ENCODE results near the gene GNAS. TPM values are rescaled to one million over a fixed set of nuclear protein-coding genes. Genes with fewer than 3 reads are reported as not detected.

The GNAS gene
- total RNA-seq, 2 experiments from 2014 or later, result 1,245 to 1,317 TPM

DNA sequence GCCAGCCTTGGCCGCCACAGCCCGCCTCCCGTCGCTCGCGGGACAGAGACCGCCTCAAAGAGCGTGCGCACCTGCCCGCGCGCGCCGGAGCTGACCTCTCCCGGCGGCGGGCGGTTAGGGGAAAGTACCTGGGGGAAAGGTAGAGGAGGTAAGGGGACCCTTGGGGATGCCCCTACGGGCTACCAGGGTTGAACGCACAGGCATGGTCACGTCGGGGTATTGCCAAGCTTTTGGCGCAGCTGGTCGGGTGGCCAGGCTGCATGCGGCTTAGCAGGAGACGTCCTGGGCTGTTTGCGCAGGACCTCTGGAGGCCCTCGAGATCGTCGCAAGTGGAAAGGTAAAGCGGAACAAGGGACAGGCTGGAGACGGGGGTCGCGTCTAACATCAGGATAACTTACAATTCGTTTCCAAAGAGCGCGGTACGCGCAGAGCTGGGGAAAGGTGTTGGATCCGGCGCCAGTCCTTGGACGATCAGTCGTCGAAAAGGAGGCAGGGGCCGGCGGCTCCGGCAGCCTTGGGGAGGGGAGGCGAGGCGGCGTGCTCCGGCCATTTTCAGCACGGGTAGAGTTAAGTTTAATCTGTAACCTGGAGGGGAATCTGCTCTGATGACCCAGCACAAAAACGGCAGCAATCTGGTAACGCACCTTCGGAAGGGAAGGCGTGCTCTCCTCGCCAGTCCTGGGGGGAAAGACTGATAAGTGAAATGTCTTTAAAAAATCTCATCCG, 10.8 kb upstream of the GNAS start:
- H3K27me3 ChIP-seq (ENCODE audit: control insufficient read depth in 1 of 2, insufficient read depth in 2 of 2, low read length in 2 of 2), result peaks cover 19 to 28% of the 10 kb centered on the region in 2 experiments

DNA sequence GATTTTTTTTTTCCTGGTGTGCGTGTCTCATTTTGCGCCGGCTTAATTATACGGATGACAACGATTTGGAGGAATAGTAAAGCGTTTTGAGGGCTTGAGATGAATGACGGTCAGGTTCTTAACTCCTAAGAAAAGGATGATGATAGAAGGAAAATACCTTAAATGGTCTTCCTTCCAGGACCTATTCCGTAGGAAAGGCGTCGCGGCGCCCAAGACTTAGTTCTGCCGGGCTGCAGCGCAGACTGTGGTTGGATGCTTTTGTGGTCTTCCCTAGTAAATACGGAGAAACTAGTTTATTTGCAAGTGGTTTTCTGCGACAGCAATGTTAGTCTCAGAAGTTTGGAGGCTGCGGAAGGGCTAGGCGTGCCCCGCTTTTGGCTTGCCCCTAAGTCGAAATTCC, 10.2 kb upstream of the GNAS start:
- TF ChIP-seq, protein P1, sequence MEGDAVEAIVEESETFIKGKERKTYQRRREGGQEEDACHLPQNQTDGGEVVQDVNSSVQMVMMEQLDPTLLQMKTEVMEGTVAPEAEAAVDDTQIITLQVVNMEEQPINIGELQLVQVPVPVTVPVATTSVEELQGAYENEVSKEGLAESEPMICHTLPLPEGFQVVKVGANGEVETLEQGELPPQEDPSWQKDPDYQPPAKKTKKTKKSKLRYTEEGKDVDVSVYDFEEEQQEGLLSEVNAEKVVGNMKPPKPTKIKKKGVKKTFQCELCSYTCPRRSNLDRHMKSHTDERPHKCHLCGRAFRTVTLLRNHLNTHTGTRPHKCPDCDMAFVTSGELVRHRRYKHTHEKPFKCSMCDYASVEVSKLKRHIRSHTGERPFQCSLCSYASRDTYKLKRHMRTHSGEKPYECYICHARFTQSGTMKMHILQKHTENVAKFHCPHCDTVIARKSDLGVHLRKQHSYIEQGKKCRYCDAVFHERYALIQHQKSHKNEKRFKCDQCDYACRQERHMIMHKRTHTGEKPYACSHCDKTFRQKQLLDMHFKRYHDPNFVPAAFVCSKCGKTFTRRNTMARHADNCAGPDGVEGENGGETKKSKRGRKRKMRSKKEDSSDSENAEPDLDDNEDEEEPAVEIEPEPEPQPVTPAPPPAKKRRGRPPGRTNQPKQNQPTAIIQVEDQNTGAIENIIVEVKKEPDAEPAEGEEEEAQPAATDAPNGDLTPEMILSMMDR (IDR thresholded peaks at IDR 0.05), result no peak

More for the DNA sequence above, 10.8 kb upstream of the GNAS start:
- DNase-seq, result no peak
- H3K27ac ChIP-seq (ENCODE audit: low read depth in 1 of 2, low read length in 2 of 2), result no peak overlapping the region
- peaks cover 0 to 26% of the 10 kb centered on the region in 2 experiments for H3K9me3 ChIP-seq (ENCODE audit: control insufficient read depth in 1 of 2, insufficient read depth in 1 of 2, low read length in 2 of 2)
- H3K36me3 ChIP-seq (ENCODE audit: insufficient read depth, low read length), result no peaks in the 10 kb centered on the region
- no peak for ATAC-seq (ENCODE audit: poor library complexity)
- H3K4me1 ChIP-seq (ENCODE audit: insufficient read depth, low read length), result peaks cover 11% of the 10 kb centered on the region
- H3K36me3 Mint-ChIP-seq (ENCODE audit: low read depth), result no peaks in the 10 kb centered on the region
- H3K4me3 Mint-ChIP-seq, result no peak overlapping the region
- intact Hi-C loops (cut with DNase I, micrococcal nuclease), result no loop called here
- POLR2A ChIA-PET, result no interaction called here
- peaks cover 5% of the 10 kb centered on the region for H3K4me1 Mint-ChIP-seq (ENCODE audit: low read depth)
- H3K9me3 Mint-ChIP-seq, result no peaks in the 10 kb centered on the region
- no peak overlapping the region for H3K4me3 ChIP-seq (ENCODE audit: low read length)
- H3K27me3 Mint-ChIP-seq, result peaks cover 70% of the 10 kb centered on the region
- TF ChIP-seq, protein P1 (IDR thresholded peaks at IDR 0.05), result no peak
- H3K27ac Mint-ChIP-seq, result no peak overlapping the region
- CTCF ChIA-PET, result no interaction called here

DNA sequence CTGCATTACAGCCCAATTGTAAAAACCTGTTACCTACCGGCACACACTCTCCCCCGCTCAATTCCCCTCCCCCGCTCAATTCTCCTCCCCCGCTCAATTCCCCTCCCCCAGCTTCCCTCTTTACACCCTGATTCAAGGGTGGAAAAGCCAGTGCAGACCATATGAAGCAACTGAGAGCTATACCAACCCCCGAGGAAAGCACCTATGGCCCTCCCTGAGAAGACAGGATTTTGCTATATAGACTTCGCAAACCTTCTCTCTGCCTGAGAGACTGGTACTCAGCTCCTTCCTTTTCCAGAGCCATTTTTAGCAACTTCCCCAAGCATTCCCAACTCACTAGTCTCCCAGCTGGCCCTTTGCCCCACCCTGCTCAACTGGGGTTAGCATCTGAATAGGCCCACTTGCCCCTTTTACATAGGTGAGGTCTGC, 9.4 kb upstream of the GNAS start:
- TF ChIP-seq, protein P1 (IDR thresholded peaks at IDR 0.05), result no peak
- CTCF ChIA-PET, result no interaction called here

More for the DNA sequence above, 10.2 kb upstream of the GNAS start:
- CTCF ChIA-PET, result no interaction called here
- H3K4me1 ChIP-seq (ENCODE audit: insufficient read depth, low read length), result peaks cover 11% of the 10 kb centered on the region
- no peaks in the 10 kb centered on the region for H3K36me3 ChIP-seq (ENCODE audit: insufficient read depth, low read length)
- Mint-ChIP-seq H3K4me1 (ENCODE audit: low read depth) (peaks cover 5% of the 10 kb centered on the region), H3K4me3 (no peak overlapping the region), H3K27ac (no peak overlapping the region), H3K36me3 (ENCODE audit: low read depth) (no peaks in the 10 kb centered on the region), H3K27me3 (peaks cover 75% of the 10 kb centered on the region), H3K9me3 (no peaks in the 10 kb centered on the region)
- intact Hi-C loops (cut with DNase I, micrococcal nuclease), result no loop called here
- no peak for DNase-seq
- ATAC-seq (ENCODE audit: poor library complexity), result no peak
- H3K27me3 ChIP-seq (ENCODE audit: control insufficient read depth in 1 of 2, insufficient read depth in 2 of 2, low read length in 2 of 2), result peaks cover 22 to 29% of the 10 kb centered on the region in 2 experiments
- peaks cover 0 to 26% of the 10 kb centered on the region in 2 experiments for H3K9me3 ChIP-seq (ENCODE audit: control insufficient read depth in 1 of 2, insufficient read depth in 1 of 2, low read length in 2 of 2)
- H3K27ac ChIP-seq (ENCODE audit: low read depth in 1 of 2, low read length in 2 of 2), result no peak overlapping the region
- H3K4me3 ChIP-seq (ENCODE audit: low read length), result no peak overlapping the region
- POLR2A ChIA-PET, result no interaction called here

More for the DNA sequence above, 9.4 kb upstream of the GNAS start:
- Histone ChIP-seq H3K4me1 (ENCODE audit: insufficient read depth, low read length) (peaks cover 11% of the 10 kb centered on the region), H3K27ac (ENCODE audit: low read depth in 1 of 2, low read length in 2 of 2) (no peak overlapping the region), H3K36me3 (ENCODE audit: insufficient read depth, low read length) (no peaks in the 10 kb centered on the region), H3K9me3 (ENCODE audit: control insufficient read depth in 1 of 2, insufficient read depth in 1 of 2, low read length in 2 of 2) (peaks cover 0 to 26% of the 10 kb centered on the region in 2 experiments), H3K4me3 (ENCODE audit: low read length) (no peak overlapping the region), H3K27me3 (ENCODE audit: control insufficient read depth in 1 of 2, insufficient read depth in 2 of 2, low read length in 2 of 2) (peaks cover 22 to 25% of the 10 kb centered on the region in 2 experiments)
- Mint-ChIP-seq H3K4me3 (no peak overlapping the region), H3K9me3 (no peaks in the 10 kb centered on the region), H3K4me1 (ENCODE audit: low read depth) (peaks cover 9% of the 10 kb centered on the region), H3K27ac (no peak overlapping the region), H3K36me3 (ENCODE audit: low read depth) (no peaks in the 10 kb centered on the region), H3K27me3 (peaks cover 77% of the 10 kb centered on the region)
- ATAC-seq (ENCODE audit: poor library complexity) (no peak), DNase-seq (no peak)
- POLR2A ChIA-PET, result no interaction called here
- intact Hi-C loops (cut with DNase I, micrococcal nuclease), result no loop called here

Measured in CD4-positive, alpha-beta T cell (primary cell).